DOHH2 (cell line): ENCODE measurements around the gene MARCHF4.

Source experiments
- H3F3A ChIP-seq: fragments of 200-600 bp; sonication (generic), shearing (Covaris generic); 2 replicates; pipeline ENCODE4 v1.6.0; 2016; ENCODE audit warnings: antibody characterized with exemption, mild to moderate bottlenecking; ENCODE audit not compliant: control insufficient read depth, insufficient read depth
- H3K27ac ChIP-seq: fragments of 200-600 bp; sonication (generic); 2 replicates; pipeline ENCODE4 v1.5.1; 2014; ENCODE audit warnings: low read depth, mild to moderate bottlenecking, low read length, moderate library complexity
- H3K27me3 ChIP-seq: fragments of 200-600 bp; sonication (generic); 2 replicates; pipeline ENCODE4 v1.6.1; 2014; ENCODE audit warnings: mild to moderate bottlenecking, low read length, mixed read lengths; ENCODE audit not compliant: control insufficient read depth
- H3K36me3 ChIP-seq: fragments of 200-600 bp; sonication (generic); 2 replicates; pipeline ENCODE4 v1.6.1; 2014; ENCODE audit warnings: mild to moderate bottlenecking, low read length, moderate library complexity, mixed read lengths; ENCODE audit not compliant: control insufficient read depth
- H3K4me1 ChIP-seq: fragments of 200-600 bp; sonication (generic); 2 replicates; pipeline ENCODE4 v1.6.1; 2014; ENCODE audit warnings: mild to moderate bottlenecking, low read length, mixed read lengths; ENCODE audit not compliant: control insufficient read depth
- H3K4me2 ChIP-seq: fragments of 200-600 bp; sonication (generic); 2 replicates; pipeline ENCODE4 v1.6.0; 2014; ENCODE audit warnings: mild to moderate bottlenecking, low read length, moderate library complexity
- H3K4me3 ChIP-seq: fragments of 200-600 bp; sonication (generic); 2 replicates; pipeline ENCODE4 v1.5.1; 2014; ENCODE audit warnings: mild to moderate bottlenecking, low read length, mixed read lengths
- H3K79me2 ChIP-seq: fragments of 200-600 bp; sonication (generic); 2 replicates; pipeline ENCODE4 v1.6.1; 2014; ENCODE audit warnings: mild to moderate bottlenecking, low read length, mixed read lengths; ENCODE audit not compliant: control insufficient read depth
- H3K9me2 ChIP-seq: fragments of 200-600 bp; sonication (generic); replicated peaks from 2 replicates; pipeline ENCODE4 v1.6.1; 2014; ENCODE audit warnings: mild to moderate bottlenecking, low read length, mixed read lengths; ENCODE audit not compliant: control insufficient read depth
- H3K9me3 ChIP-seq: fragments of 200-600 bp; sonication (generic); 2 replicates; pipeline ENCODE4 v1.6.1; 2014; ENCODE audit warnings: antibody characterized with exemption, low read length, mixed read lengths; ENCODE audit not compliant: control insufficient read depth, insufficient read depth
- H4K20me1 ChIP-seq: fragments of 200-600 bp; sonication (generic); 2 replicates; pipeline ENCODE4 v1.6.0; 2014; ENCODE audit warnings: low read depth, mild to moderate bottlenecking, antibody characterized with exemption, low read length, moderate library complexity; ENCODE audit not compliant: control insufficient read depth, insufficient read depth
- CTCF ChIP-seq: fragments of 200-600 bp; sonication (generic); IDR thresholded peaks from one replicate; pipeline ENCODE4 v1.5.1; 2014; ENCODE audit warnings: antibody characterized with exemption, mild to moderate bottlenecking, low read depth, low read length; ENCODE audit not compliant: poor library complexity, severe bottlenecking
- EZH2phosphoT487 ChIP-seq: fragments of 200-600 bp; sonication (generic); IDR thresholded peaks from 2 replicates; pipeline ENCODE4 v1.6.1; 2017; ENCODE audit warnings: borderline replicate concordance, mild to moderate bottlenecking, antibody characterized with exemption, low read length, moderate library complexity, mixed read lengths

MARCHF4 gene

GRCh38 chr2:216375286-216375685 is 3.0 kb upstream of the MARCHF4 start:
- Histone ChIP-seq H3K27me3 (peaks cover 7% of the 10 kb centered on the region), H3K4me1 (no peaks in the 10 kb centered on the region), H3K9me2 (no peaks in the 10 kb centered on the region), H3K27ac (no peak overlapping the region), H3K9me3 (no peaks in the 10 kb centered on the region), H3K4me3 (no peak overlapping the region), H3K4me2 (no peak overlapping the region), H3F3A (no peaks in the 10 kb centered on the region), H4K20me1 (no peaks in the 10 kb centered on the region), H3K79me2 (no peaks in the 10 kb centered on the region), H3K36me3 (no peaks in the 10 kb centered on the region)
- TF ChIP-seq CTCF (no peak), EZH2phosphoT487 (no peak)

DNA sequence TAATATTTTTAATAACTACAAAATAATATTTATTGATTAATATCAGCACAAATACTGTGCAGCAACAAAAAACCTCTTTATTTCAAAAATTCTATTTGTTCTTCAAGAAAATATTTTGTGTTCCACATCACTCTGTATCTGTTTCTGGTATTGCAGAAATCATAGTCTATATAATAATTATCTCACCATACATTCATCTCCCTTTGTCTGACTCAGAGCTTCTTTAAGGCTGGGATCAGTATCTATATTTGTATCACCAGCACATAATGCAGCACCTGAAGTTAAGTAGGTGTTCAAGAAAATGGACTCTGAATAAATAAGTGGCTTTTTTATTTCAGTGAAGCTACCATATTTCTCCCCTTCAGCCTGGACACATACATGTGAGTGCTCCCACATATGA is 1.6 kb upstream of the MARCHF4 start:
- Histone ChIP-seq H4K20me1 (no peaks in the 10 kb centered on the region), H3K4me1 (no peaks in the 10 kb centered on the region), H3F3A (no peaks in the 10 kb centered on the region), H3K4me2 (no peak overlapping the region), H3K36me3 (no peaks in the 10 kb centered on the region), H3K27ac (no peak overlapping the region), H3K4me3 (no peak overlapping the region), H3K27me3 (peaks cover 4% of the 10 kb centered on the region), H3K9me3 (no peaks in the 10 kb centered on the region), H3K79me2 (no peaks in the 10 kb centered on the region), H3K9me2 (no peaks in the 10 kb centered on the region)
- no peak for TF ChIP-seq CTCF
- TF ChIP-seq EZH2phosphoT487: no peak

DNA sequence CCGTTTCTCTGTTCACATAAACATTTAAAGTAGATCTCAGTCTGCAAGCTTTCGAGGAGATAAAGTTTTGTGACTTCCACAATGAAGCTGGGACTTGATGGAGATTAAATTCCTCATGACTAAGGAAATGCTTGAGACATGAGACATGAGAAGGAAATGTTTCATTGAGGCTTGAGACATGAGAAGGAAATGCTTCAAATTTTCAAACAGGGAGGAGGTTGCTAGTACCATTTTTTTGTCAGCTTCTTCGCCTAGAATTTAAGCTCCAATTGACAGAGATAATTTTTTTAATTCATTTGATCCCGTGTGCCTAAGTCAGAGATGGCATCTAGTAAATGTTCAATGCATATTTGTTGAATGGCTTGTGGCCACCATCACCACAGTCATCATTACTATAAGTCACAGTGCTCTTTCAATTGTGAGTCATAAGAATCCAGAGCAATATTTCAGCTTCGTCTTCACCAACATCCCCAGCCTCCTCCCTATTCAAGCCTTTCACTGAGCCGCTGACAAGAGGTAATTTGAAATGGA is 543 bp upstream of the MARCHF4 start:
- H3K36me3 ChIP-seq: no peaks in the 10 kb centered on the region
- peaks cover 7% of the 10 kb centered on the region for H3K27me3 ChIP-seq

More for the DNA sequence above, 543 bp upstream of the MARCHF4 start:
- Histone ChIP-seq H3K27ac (no peak overlapping the region), H3K4me3 (no peak overlapping the region), H3K4me1 (no peaks in the 10 kb centered on the region), H3K9me3 (no peaks in the 10 kb centered on the region), H3K9me2 (no peaks in the 10 kb centered on the region), H4K20me1 (no peaks in the 10 kb centered on the region), H3F3A (no peaks in the 10 kb centered on the region), H3K4me2 (no peak overlapping the region), H3K79me2 (no peaks in the 10 kb centered on the region)
- no peak for TF ChIP-seq EZH2phosphoT487
- no peak for TF ChIP-seq CTCF
